ENCODE measurements around the gene PRR20B. TPM values are rescaled to one million over a fixed set of nuclear protein-coding genes. Genes with fewer than 3 reads are reported as not detected.
"Not testable (repeated sequence)": the region's sequence is repeated elsewhere in the genome, so short reads cannot be mapped to it uniquely, and the experiment has no call there.

PRR20B gene
- total RNA-seq, 1 experiment from 2014 or later = not detected

DNA sequence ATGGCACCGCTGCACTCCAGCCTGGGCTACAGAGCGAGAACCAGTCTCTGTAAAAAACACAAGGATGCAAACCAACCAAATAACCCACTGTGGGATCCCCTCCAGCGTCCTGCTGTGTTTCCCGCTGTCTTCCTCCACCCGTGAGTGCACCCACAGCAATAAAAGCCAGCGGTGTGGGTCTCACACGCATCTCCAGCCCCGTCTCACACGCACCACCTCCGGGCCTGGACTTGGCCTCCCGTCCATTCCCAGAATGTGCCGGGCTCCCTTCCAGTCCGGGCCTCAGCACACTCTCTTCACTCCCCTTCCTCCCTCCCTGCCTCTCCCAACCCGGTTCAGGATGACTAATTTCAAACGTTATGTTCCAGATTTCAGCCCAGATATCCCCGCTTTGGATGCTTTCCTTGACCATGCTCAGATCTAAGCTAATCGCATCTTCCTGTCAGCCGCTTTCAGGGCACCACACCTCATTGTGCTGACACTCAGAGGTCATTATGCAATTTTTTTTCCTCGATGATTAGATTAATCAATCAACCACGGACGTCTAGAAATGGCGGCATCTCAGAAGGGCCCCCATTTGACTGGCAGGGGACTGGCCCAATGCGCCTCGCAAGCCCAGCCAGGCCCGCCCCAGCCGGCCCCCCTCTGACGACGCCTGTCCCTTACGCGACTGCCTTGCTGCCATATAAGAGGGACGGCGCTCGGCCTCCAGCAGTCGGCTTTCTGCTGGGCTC, 6.9 kb upstream of the PRR20B start, which contains the start of gene PRR20A:
TSS of gene PRR20A (plus strand) at position 684 of the 734 bp plus-strand sequence. CDS start 387 bp downstream, outside the sequence.
- POLR2A ChIA-PET; BruUV-seq (replicated peaks); H3K27me3 ChIP-seq (ENCODE audit: control insufficient read depth, insufficient read depth, low read length); DNase-seq (ENCODE audit: low read depth, low spot score); H3K27ac ChIP-seq (ENCODE audit: low read length); H3K36me3 ChIP-seq (ENCODE audit: control insufficient read depth, insufficient read depth, low read length); H3K4me1 ChIP-seq (ENCODE audit: control insufficient read depth, insufficient read depth, low read length); H3K4me3 ChIP-seq (ENCODE audit: low read depth in 2 of 2, low read length in 2 of 2); intact Hi-C loops (cut with micrococcal nuclease; ENCODE audit: unreplicated experiment); in situ Hi-C loops (cut with HindIII; ENCODE audit: low pct_unique_long_range_greater_than_20kb, low sequenced_read_pairs); CTCF ChIA-PET; ATAC-seq; H3K9me3 ChIP-seq (ENCODE audit: control insufficient read depth, insufficient read depth, low read depth, low read length): not testable (repeated sequence)

DNA sequence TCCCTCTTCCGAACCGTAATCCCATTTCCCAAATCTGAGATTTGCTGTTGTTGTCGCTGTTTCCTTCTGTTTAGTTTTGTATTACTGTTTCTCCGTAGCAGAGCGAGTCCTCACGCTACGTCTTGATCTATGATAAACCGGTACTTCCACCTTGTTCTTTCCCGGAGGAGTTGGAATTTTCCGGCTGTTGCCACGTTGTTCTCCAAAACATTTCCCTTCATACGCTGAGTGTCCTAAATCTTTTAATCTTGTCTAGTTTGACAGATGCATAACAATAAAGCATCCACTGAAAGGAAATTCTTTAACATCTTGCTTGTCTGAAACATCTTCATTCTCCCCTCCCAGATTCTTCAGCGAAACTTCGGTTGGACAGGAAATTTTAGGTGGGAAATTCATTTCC, 818 bp downstream of the PRR20B start:
- intact Hi-C loops (cut with micrococcal nuclease; ENCODE audit: unreplicated experiment); ATAC-seq; H3K27ac ChIP-seq (ENCODE audit: low read length); POLR2A ChIA-PET; DNase-seq (ENCODE audit: low read depth, low spot score); H3K4me3 ChIP-seq (ENCODE audit: low read depth in 2 of 2, low read length in 2 of 2); in situ Hi-C loops (cut with HindIII; ENCODE audit: low pct_unique_long_range_greater_than_20kb, low sequenced_read_pairs); H3K9me3 ChIP-seq (ENCODE audit: control insufficient read depth, insufficient read depth, low read depth, low read length); H3K4me1 ChIP-seq (ENCODE audit: control insufficient read depth, insufficient read depth, low read length); CTCF ChIA-PET; H3K36me3 ChIP-seq (ENCODE audit: control insufficient read depth, insufficient read depth, low read length); BruUV-seq (replicated peaks); H3K27me3 ChIP-seq (ENCODE audit: control insufficient read depth, insufficient read depth, low read length): not testable (repeated sequence)

DNA sequence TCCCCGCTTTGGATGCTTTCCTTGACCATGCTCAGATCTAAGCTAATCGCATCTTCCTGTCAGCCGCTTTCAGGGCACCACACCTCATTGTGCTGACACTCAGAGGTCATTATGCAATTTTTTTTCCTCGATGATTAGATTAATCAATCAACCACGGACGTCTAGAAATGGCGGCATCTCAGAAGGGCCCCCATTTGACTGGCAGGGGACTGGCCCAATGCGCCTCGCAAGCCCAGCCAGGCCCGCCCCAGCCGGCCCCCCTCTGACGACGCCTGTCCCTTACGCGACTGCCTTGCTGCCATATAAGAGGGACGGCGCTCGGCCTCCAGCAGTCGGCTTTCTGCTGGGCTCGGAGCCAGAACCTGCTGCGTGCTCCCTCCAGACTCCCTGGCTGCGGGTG, 6.5 kb downstream of the PRR20B start, which contains the start of gene PRR20C:
TSS of gene PRR20C (plus strand) at position 301 of the 400 bp plus-strand sequence. CDS start 387 bp downstream, outside the sequence.
- H3K36me3 ChIP-seq (ENCODE audit: control insufficient read depth, insufficient read depth, low read length); BruUV-seq (replicated peaks); H3K4me3 ChIP-seq (ENCODE audit: low read depth in 2 of 2, low read length in 2 of 2); in situ Hi-C loops (cut with HindIII; ENCODE audit: low pct_unique_long_range_greater_than_20kb, low sequenced_read_pairs); ATAC-seq; POLR2A ChIA-PET; H3K4me1 ChIP-seq (ENCODE audit: control insufficient read depth, insufficient read depth, low read length); H3K27me3 ChIP-seq (ENCODE audit: control insufficient read depth, insufficient read depth, low read length); H3K27ac ChIP-seq (ENCODE audit: low read length); H3K9me3 ChIP-seq (ENCODE audit: control insufficient read depth, insufficient read depth, low read depth, low read length); intact Hi-C loops (cut with micrococcal nuclease; ENCODE audit: unreplicated experiment); CTCF ChIA-PET; DNase-seq (ENCODE audit: low read depth, low spot score): not testable (repeated sequence)

DNA sequence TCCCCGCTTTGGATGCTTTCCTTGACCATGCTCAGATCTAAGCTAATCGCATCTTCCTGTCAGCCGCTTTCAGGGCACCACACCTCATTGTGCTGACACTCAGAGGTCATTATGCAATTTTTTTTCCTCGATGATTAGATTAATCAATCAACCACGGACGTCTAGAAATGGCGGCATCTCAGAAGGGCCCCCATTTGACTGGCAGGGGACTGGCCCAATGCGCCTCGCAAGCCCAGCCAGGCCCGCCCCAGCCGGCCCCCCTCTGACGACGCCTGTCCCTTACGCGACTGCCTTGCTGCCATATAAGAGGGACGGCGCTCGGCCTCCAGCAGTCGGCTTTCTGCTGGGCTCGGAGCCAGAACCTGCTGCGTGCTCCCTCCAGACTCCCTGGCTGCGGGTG, 13.0 kb downstream of the PRR20B start, which contains the start of gene PRR20D:
TSS of gene PRR20D (plus strand) at position 301 of the 400 bp plus-strand sequence. CDS start 387 bp downstream, outside the sequence.
- H3K9me3 ChIP-seq (ENCODE audit: control insufficient read depth, insufficient read depth, low read depth, low read length); H3K36me3 ChIP-seq (ENCODE audit: control insufficient read depth, insufficient read depth, low read length); H3K27me3 ChIP-seq (ENCODE audit: control insufficient read depth, insufficient read depth, low read length); ATAC-seq; intact Hi-C loops (cut with micrococcal nuclease; ENCODE audit: unreplicated experiment); in situ Hi-C loops (cut with HindIII; ENCODE audit: low pct_unique_long_range_greater_than_20kb, low sequenced_read_pairs); POLR2A ChIA-PET; DNase-seq (ENCODE audit: low read depth, low spot score); BruUV-seq (replicated peaks); CTCF ChIA-PET; H3K4me1 ChIP-seq (ENCODE audit: control insufficient read depth, insufficient read depth, low read length); H3K27ac ChIP-seq (ENCODE audit: low read length); H3K4me3 ChIP-seq (ENCODE audit: low read depth in 2 of 2, low read length in 2 of 2): not testable (repeated sequence)

DNA sequence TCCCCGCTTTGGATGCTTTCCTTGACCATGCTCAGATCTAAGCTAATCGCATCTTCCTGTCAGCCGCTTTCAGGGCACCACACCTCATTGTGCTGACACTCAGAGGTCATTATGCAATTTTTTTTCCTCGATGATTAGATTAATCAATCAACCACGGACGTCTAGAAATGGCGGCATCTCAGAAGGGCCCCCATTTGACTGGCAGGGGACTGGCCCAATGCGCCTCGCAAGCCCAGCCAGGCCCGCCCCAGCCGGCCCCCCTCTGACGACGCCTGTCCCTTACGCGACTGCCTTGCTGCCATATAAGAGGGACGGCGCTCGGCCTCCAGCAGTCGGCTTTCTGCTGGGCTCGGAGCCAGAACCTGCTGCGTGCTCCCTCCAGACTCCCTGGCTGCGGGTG, 19.6 kb downstream of the PRR20B start, which contains the start of gene PRR20E:
TSS of gene PRR20E (plus strand) at position 301 of the 400 bp plus-strand sequence. CDS start 387 bp downstream, outside the sequence.
- intact Hi-C loops (cut with micrococcal nuclease; ENCODE audit: unreplicated experiment); H3K36me3 ChIP-seq (ENCODE audit: control insufficient read depth, insufficient read depth, low read length); H3K4me3 ChIP-seq (ENCODE audit: low read depth in 2 of 2, low read length in 2 of 2): not testable (repeated sequence)

More for the DNA sequence above, 19.6 kb downstream of the PRR20B start, which contains the start of gene PRR20E:
- POLR2A ChIA-PET; H3K27me3 ChIP-seq (ENCODE audit: control insufficient read depth, insufficient read depth, low read length); DNase-seq (ENCODE audit: low read depth, low spot score); CTCF ChIA-PET; BruUV-seq (replicated peaks); in situ Hi-C loops (cut with HindIII; ENCODE audit: low pct_unique_long_range_greater_than_20kb, low sequenced_read_pairs); H3K27ac ChIP-seq (ENCODE audit: low read length); H3K9me3 ChIP-seq (ENCODE audit: control insufficient read depth, insufficient read depth, low read depth, low read length); ATAC-seq; H3K4me1 ChIP-seq (ENCODE audit: control insufficient read depth, insufficient read depth, low read length): not testable (repeated sequence)

Data from Panc1 (cell line).